T-helper 1 cell (primary cell): ENCODE results near the gene PRPF18.
"Not testable (repeated sequence)": the region's sequence is repeated elsewhere in the genome, so short reads cannot be mapped to it uniquely, and the experiment has no call there.

ENCODE experiments used
- DNase-seq, 5 donors: peaks; one replicate each; pipeline ENCODE4 v3.0.0-alpha.2; 2012 to 2020
- total RNA-seq, 4 donors: gene quantifications; one replicate each; lab custom pipeline; 2026; lab: John Stamatoyannopoulos, UW

Gene PRPF18
- 60.0 to 81.4 (median 68.3) reads per million in 4 donors for total RNA-seq

- peak; percentile 82 to 94 (median 89) for DNase-seq
Observed at GRCh38 chr10:13586676-13587355, at the start of gene PRPF18. Gene PRPF18 (plus strand): TSS chr10:13586965. CDS start chr10:13587087, 122 bp downstream.

GRCh38 chr10:13537985-13538384 is 48.8 kb upstream of the PRPF18 start:
- DNase-seq: not testable (repeated sequence)

GRCh38 chr10:13542533-13542932 is 44.2 kb upstream of the PRPF18 start:
- DNase-seq: no peak

GRCh38 chr10:13550802-13551201 is 36.0 kb upstream of the PRPF18 start:
- DNase-seq: no peak

GRCh38 chr10:13555884-13556510 is 30.8 kb upstream of the PRPF18 start:
- no peak for DNase-seq

- no peak for DNase-seq
Observed at GRCh38 chr10:13559124-13559700, 27.6 kb upstream of the PRPF18 start.

GRCh38 chr10:13560597-13560996 is 26.2 kb upstream of the PRPF18 start:
- no peak for DNase-seq

GRCh38 chr10:13563481-13564445 is 23.0 kb upstream of the PRPF18 start:
- DNase-seq: no peak

GRCh38 chr10:13564576-13564975 is 22.2 kb upstream of the PRPF18 start:
- DNase-seq: no peak

- DNase-seq: no peak
Observed at GRCh38 chr10:13567030-13567429, 19.7 kb upstream of the PRPF18 start.

- DNase-seq: no peak
Observed at GRCh38 chr10:13571541-13571940, 15.2 kb upstream of the PRPF18 start.

- DNase-seq: no peak
Observed at GRCh38 chr10:13573960-13574359, 12.8 kb upstream of the PRPF18 start.

GRCh38 chr10:13585195-13585751 is 1.5 kb upstream of the PRPF18 start:
- DNase-seq: no peak

- no peak for DNase-seq
Observed at GRCh38 chr10:13585943-13586342, 822 bp upstream of the PRPF18 start.

GRCh38 chr10:13587391-13587790 is 626 bp downstream of the PRPF18 start:
- peak in 1 of 5 donors; percentile 8 for DNase-seq

- DNase-seq: no peak
Observed at GRCh38 chr10:13589316-13589715, 2.6 kb downstream of the PRPF18 start.

- DNase-seq: no peak
Observed at GRCh38 chr10:13590886-13591285, 4.1 kb downstream of the PRPF18 start.

- no peak for DNase-seq
Observed at GRCh38 chr10:13592306-13592705, 5.5 kb downstream of the PRPF18 start.

GRCh38 chr10:13593535-13593934 is 6.8 kb downstream of the PRPF18 start:
- no peak for DNase-seq

- no peak for DNase-seq
Observed at GRCh38 chr10:13594641-13595040, 7.9 kb downstream of the PRPF18 start.

GRCh38 chr10:13597909-13598308 is 11.1 kb downstream of the PRPF18 start:
- no peak for DNase-seq

GRCh38 chr10:13604357-13605040 is 17.7 kb downstream of the PRPF18 start:
- DNase-seq: no peak
